Stimulated activated CD4-positive, alpha-beta T cell treated with anti-CD3 and anti-CD28 coated beads, Interleukin-1b, Interleukin-23, amount 100 ng/mL, for 1 hour (primary cell): ENCODE results near the gene LMCD1.

Experiments used
- DNase-seq, 2 donors: peaks; one replicate each; pipeline ENCODE4 v3.0.0-alpha.2; 2020; ENCODE audit warnings: low read depth in 2 of 2

LMCD1 gene, protein sequence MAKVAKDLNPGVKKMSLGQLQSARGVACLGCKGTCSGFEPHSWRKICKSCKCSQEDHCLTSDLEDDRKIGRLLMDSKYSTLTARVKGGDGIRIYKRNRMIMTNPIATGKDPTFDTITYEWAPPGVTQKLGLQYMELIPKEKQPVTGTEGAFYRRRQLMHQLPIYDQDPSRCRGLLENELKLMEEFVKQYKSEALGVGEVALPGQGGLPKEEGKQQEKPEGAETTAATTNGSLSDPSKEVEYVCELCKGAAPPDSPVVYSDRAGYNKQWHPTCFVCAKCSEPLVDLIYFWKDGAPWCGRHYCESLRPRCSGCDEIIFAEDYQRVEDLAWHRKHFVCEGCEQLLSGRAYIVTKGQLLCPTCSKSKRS

DNA sequence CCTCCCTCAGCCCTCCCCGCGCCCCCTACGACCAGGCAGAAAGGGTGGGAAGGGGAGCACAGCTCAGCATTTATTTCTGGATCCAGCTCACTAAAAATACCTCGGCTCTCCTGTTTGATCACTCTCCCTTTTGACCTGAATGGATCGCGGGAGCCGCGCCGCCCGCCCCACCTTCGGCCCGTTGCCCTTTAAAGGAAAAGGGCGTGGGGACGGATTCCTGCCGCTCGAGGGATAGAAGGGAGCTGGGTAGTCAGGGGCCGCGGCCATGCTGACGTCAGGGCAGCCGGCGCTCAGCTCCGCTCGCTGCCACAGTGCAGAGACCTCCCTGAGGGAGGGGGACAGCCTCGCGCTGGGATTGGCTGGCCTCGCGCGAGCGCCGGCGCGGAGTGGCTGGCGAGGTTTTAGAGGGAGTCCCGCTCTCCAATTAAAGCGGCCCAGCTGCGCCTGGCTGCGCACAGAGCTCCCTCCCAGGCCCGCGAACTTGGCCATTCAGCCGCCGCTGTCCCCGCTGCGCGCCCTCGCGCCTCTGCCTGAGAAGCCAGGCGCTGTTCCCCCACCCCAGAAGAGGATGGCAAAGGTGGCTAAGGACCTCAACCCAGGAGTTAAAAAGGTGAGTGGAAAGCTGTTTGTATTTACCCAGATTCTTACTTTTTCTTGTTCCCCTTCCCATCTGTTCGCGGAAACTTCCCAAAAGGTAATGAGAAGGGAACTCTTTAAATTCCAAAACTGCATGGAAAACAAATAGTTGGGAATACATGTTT lies at the start of gene LMCD1:
Gene LMCD1, plus strand, starts transcription at position 453 of the 761 bp plus-strand sequence. Its CDS starts 116 bp downstream, at position 569.
- peak; percentile 38 to 50 for DNase-seq

DNA sequence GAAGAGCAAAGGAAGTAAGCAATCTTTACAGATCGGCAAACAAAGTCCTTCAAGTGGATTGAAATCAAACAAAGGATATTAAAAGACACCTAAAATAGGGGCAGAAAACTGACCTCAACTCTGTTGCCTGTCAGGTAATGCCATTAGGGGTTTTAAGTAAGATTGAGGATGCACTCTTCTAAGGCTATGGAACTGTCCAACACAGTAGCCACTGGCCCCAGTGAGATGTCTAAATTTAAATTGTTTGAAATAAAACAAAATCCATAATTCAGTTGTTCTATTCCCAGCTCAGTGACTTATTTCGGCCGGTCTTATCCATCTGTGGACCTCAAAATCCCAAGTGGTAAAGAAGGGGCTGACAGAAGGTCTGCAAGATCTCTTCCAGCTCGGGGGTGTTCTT lies 49.5 kb upstream of the LMCD1 start:
- DNase-seq = no peak

DNA sequence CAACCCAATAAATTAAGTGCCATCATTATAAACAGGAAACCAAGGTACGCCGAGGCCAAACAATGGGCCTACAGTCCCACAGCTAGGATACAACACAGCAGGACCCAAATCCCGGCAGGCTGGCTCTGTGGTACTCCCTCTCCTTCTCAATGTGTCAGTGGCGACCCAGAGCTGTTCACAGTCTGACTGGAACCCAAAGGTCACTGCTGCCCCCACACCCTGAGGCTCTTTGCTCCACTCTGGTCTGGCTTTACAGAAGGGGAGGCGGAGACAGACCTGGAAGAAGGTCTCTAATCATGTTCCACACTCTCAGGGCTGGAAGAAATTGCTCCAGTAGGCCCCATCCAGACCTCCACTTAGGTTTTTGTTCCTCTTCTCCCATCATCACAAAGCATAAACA lies 48.5 kb upstream of the LMCD1 start:
- DNase-seq = no peak

DNA sequence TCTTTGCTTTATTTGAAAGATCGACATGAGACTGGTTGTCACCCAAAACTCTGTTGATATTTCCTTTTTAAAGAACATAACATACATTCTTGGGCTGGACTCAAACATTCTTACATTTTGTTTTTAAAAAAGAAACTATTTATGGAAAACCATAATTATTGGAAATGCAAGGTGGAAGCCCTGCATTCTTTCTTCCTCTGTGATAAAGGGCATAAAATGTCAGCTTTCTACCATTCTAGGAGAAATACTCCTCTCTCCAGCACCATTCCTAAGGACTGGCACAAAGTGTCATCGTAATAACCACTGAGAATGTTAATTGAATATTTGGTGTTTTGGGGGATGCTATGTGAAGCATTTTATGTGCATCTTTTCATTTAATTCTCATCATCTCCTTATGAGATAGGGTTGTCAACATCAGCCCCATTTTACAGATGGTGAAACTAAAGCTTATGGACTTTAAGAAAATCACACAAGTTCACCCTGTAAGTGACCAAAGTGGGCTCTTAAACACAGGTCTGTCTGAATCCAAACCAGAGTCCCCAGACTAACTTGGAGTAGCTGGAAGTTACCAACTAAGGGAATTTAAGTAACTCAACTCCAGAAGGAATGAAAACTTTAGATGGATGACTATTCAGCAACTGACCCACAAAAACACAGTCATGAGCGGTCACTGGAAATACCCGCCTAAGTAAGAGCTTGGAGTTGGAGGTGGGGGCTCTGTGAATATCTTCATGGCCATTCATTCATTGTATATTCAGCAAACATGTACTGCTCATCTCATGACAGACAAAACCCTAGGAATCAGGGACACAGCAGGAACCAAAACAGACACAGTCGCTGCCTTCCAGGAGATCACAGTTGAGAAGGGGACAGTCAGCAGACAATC lies 45.9 kb upstream of the LMCD1 start:
- no peak for DNase-seq

DNA sequence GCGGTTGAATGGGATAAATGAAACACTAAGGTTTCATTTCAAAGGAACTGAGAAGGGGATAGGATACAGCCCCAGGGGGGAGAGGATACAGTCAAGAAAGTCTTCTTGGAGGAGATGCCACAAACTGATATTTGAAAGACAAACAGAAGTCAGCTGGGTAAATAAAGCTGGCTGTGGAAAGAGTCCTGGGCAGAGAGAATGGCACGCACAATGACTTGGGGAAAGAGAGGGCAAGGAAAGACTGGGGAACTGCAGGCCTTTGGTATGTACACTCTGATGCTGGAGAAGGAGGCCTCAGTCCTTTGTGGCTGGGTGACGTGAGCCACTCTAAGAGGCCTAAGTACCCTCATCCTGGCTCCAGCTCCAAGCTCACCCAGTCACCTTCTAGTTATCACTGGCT lies 45.2 kb upstream of the LMCD1 start:
- no peak for DNase-seq

DNA sequence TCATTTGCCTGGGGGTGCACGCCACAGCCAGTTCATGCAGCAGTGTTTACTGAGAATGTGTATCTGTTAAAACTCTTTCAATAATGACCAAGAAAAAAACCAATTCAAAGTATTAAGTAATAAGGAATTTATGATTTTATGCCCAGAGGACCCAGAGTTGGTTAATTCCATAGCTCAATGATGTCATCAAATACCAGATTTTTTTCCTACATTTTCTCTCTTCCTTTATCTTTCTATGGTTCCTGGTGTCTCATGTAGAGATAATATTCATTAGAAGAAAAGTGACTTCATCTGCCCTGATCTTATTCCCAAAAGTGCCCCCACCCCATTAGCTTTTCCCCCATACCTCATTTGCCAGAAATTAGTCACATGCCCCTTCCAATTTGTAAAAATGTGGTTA lies 44.6 kb upstream of the LMCD1 start:
- DNase-seq = no peak

DNA sequence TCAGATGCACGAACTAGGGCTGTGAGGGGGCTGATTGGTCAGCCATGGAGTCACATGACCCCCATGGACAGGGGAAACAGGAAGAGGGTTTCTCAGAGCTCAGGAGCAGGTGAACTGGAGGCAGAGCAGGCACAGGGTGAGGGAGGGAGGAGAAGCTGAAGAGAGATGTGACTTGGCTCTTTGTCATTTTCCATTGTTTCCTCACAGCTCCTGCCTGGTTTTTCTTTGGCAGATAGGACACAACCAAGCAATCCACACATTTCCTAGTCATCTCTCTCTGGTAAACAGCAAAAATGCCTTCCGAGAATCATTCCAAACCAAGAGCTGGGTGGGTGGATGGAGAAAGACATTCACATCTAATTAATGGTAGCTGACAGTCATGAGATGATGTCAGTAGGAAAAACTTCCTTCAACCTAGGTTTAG lies 43.4 kb upstream of the LMCD1 start:
- no peak for DNase-seq

DNA sequence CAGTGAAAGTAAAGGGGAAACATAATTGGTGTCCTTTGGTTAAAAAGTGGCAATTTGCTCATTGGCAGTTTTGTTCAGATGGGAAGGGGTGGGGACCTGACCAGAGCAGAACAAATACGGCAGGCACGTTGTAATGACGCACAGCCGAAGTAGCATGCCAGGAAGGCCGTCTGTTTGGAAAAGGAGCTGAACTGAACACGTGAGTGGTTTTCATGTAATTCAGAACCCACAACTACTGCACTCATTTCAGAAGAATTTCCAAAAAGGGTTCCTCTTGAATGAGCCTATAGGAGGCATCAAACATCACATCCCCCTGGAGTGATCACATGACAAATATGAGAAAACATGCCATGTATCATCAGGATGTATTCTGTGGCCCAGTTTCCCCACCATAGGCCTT lies 42.9 kb upstream of the LMCD1 start:
- DNase-seq = no peak

DNA sequence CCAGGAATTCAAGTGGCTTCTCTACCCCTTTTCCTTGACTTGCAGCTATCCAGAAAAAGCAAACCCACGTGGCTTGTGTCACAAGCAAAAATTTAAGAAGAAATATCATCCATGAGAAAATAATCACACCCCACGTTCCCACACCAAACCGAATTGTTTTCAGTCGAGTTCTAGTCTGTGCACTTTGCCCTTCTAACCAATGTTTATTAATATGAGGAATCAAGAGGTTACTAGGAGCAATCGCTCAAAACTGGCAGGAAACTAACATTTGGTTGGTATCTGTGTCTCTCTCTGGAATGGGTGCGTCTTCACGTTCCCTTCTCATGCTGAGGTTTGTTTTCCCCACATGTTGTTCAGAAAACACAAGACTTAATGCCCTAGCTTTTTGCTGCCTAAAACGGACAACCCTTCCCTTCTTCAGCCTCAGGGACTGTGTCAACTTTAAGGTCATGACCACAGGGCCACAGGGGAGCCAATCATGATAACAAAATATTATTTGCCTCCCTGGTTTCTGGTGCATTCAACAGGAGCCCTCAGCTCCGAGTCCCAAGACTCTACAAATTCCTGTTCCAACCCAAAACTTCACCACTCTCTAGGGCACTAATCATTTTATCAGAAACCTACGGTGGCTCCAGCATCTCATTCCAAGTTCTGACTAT lies 41.4 kb upstream of the LMCD1 start:
- DNase-seq = no peak

DNA sequence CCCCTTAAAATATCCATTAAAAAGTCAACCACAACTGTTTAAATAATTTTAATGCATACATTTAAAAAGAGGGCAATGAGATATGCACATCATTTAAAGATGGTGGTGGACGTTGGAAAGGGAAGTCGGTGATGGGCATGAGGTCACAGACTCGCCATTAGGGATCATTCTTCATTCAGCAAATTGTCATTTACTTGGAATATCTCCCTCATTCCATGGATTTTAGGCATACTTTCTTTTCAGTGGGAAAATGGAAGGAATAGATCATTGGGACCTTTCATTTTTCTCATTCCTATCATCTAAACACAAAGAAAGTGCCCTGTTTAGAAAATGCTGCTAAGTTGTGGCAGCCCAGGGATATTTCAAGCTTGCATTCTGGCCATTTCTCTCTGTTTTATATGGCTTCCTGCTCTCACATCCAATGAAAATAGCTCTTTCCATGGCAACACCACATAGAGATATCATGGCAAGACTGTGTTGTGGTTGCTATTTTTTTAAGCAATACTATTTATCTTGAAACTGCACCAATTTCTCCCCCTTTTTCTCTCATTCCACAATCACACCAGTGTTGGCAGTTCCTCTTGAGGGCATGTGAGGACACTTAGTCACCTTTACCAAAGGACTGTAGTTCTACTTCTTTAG lies 40.7 kb upstream of the LMCD1 start:
- DNase-seq = no peak

DNA sequence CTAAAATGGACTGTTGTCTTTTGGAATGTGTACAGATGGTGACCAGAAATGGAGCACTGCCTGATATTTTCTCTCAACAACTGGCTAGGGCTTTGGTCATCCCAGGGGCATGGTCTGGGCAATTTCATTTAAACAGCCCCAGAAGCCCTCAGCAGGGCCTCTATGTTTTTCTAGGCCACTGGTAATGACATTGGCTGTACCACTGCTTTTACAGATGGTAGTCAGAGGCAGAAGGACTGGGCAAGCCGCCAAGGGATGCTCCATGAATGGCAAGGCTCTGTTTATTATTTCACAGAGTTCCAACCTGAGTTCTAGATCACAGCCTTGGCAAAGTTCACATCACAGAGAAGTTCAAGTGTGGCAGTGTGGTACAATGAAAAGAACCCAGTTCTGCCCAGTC lies 37.0 kb upstream of the LMCD1 start:
- no peak for DNase-seq

DNA sequence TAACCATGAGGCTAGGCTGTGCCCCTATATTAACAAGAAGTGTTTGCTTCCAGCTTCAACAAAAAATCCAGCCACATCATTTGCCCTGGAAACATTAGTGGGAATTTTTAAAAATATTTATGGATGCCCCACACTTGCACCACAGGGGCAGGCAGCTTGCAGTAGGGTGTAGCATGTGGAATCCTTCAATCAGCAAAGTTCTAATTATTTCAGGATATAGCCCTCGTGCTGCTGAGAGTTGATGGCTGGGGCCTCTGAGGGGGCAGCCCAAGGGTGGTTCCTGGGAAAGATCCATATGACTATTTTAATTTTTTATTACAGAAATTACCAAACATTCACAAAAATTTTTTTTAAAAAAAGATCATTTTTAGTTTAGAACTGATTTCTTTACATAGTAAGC lies 35.1 kb upstream of the LMCD1 start:
- no peak for DNase-seq

DNA sequence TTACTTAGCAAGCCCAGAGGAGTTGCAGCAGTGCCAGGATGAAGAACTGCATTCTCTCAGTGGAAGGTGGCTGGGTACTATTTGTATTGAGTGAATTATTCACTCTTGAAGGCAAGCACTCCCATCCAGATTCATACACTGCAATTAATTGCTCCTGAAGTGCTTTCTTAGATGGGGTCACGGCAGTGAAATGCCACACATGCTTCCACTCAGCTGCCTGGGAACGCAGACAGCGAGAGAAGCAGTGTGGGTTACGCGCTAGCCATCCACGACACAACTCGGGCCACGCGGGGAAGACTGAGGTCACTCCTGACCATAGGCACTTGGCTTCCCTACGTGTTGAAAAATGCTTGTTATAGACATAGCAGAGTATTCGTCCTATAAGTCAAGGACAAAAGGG lies 30.8 kb upstream of the LMCD1 start:
- no peak for DNase-seq

DNA sequence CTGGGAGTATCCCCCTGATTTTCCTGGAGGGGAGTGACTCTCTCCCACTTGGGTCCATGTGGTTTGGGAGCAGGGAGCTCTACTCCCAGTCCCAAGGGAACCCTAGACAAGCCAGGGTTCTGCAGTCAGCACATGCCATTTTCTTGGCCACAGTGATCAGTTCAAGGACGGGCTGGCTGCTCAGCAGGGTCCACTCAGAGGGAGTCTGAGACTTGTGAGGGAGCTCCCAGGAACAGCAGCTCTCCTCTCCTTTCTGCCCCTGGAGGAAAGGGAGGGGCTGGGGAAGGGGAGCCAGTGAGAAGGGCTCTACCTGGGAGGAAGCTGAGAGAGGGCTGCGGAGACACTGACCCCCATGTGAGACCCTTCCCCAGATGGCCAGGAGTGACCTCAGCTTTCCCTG lies 29.1 kb upstream of the LMCD1 start:
- no peak for DNase-seq

DNA sequence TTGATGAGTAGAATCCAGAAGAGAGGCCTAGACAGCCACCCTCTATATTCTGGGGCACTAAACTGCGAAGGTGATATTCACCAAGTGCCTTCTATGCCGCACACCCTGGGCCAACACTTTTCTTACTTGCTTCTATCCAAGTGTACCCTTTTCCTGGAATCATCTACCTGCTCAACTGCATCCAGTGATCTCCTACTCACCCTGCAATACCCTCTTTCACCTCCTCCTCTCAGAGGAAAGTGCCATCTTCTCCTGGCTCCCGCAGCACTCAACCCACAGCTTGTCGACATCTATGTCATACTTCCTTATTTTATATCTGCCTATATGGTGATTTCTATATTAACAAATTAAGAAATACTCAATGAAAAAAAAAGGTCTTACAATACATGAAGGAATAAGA lies 28.6 kb upstream of the LMCD1 start:
- DNase-seq = no peak

DNA sequence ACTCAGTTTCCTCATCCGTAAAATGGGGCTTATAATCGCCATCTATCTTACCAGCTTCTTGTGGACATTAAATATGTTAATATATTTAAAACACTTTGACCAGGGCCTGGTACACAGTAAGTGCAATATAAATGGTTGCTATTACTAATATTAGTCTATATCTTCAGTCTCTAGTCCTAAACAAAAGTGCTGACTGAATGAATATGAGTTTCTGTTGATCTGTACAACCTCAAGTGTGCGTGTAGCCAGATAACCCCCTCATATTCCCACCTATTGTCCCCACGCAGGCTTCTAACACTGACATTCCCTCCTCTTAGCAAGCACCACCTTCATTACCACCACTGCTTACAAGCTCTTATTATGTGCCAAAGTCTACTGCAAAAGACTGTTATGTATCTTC lies 27.6 kb upstream of the LMCD1 start:
- no peak for DNase-seq

DNA sequence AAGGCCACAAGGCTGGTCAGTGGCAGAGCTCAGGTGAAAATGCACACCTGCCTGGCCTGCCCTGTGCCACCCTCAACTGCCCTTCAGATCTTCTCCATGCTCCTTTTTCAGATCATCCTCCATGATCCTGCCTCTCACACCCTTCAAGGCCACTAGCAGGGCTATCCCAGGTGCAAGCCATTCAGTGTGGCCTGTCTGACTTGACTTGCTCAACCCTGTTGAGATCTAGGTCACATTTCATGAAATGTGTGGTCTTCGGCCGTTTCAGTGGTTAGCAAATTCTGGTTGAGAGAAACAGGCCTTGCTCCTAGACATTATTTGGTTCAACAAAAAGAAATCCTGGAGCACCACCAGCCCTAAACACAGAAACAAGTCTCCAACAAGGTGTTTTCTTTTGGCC lies 26.6 kb upstream of the LMCD1 start:
- DNase-seq = no peak

DNA sequence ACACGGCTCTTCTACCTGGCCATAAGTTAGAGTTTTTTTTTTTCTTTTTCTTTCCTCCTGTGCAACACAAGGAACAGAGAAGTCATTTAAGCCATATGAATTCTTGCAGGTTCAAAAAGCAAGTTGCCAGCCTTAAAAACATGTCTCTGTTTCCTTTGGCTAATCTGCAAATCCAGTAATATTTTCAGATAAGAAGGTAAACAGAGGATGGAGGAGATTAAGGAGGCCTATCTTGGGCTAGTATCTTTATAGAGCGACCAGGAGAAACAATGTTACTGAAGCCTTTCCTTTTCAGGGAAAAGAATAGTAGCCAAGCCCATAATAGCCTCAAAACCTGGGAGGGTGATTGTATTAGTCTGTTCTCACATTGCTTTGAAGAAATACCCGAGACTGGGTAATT lies 20.9 kb upstream of the LMCD1 start:
- DNase-seq = no peak

DNA sequence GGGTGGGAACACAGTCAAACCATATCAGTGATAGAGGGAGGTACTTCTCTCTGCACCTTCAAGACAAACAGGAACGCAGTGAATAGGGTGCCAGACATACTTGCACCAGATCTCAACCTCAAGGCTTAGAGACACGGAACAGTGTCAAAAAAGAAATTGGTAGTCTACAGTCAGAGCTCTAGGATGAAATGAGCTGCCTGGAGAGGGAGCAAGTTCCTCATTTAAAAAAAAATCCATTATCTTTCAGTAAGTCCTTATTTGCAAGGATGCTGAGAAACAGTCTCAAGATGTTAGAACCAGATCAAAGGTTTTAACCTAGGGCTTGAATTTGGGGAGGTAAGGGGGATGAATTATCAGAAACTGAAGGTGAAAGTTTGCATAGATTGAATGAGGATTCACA lies 20.2 kb upstream of the LMCD1 start:
- DNase-seq = no peak

DNA sequence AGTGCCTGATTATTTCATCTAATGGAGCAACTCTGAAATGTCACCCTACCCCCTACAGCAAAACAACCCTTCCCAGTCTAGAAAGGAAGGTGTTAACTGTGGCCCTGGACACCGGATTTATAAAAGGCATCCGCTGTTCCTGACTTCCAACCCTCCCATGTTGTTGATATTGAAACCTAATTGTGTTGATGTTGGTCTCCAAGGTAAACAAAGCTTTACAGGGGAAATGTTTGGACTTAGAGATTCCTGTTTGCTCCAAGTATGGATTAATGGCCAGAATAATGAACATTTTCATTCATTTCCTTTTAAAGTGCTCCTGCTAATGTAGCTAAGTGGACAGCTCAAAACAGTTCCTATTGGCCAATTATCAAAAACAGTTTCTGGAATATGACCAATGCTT lies 19.4 kb upstream of the LMCD1 start:
- no peak for DNase-seq

DNA sequence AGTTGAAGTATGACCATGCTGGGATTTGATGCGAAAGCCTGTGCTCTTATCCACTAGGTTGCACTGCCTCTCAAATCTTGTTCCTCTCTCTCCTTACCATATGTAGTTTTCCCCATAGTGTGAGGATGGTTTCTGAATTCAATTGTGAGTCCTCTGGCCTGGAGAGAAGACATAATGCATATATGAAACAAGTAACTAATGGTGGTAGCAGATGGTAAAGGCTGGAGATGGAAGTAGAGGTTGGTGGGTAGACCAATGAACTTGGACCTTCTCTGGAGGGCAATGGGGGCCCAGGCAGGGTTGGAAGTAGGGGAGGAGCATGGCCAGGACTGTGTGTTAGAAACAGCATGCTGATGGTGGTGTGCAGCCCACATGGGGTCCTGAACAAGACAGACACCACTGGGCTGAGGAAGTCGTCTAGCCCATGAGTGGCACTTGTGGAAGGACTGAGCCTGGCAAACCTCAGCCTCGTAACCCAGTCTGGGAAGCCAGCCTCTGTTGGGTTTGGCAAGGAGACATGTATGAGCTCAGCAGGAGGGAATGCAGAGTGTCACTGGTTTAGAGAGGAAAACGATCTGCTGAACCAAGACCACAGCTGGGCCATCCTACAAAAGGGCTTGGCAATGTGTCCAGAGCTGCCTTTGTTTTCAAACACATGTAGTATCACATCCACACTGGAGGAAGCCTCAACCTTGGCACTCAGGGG lies 18.5 kb upstream of the LMCD1 start:
- DNase-seq = no peak
